ENCODE measurements around the gene ENTPD8.

- TF ChIP-seq POLR2A (IDR thresholded peaks at IDR 0.05; ENCODE audit: low read depth, low read length) (no peak), CTCF (conservative IDR thresholded peaks at IDR 0.05; ENCODE audit: low read depth, low read length) (no peak), RCOR1 (IDR thresholded peaks at IDR 0.05; ENCODE audit: insufficient replicate concordance, low read length) (no peak), MAFK (IDR thresholded peaks at IDR 0.05; ENCODE audit: low read depth, low read length) (no peak), SMC3 (IDR thresholded peaks at IDR 0.05; ENCODE audit: low read depth, low read length) (no peak), CEBPB (IDR thresholded peaks at IDR 0.05; ENCODE audit: low read depth, low read length) (no peak), MXI1 (IDR thresholded peaks at IDR 0.05; ENCODE audit: borderline replicate concordance, low read depth, low read length) (no peak), NFE2L2 (IDR thresholded peaks at IDR 0.05; ENCODE audit: low read depth, low read length) (no peak), BHLHE40 (IDR thresholded peaks at IDR 0.05; ENCODE audit: low read depth, low read length) (no peak), ELK1 (IDR thresholded peaks at IDR 0.05; ENCODE audit: borderline replicate concordance, low read depth, low read length) (no peak), RFX5 (IDR thresholded peaks at IDR 0.05; ENCODE audit: low read depth, low read length) (no peak), MAZ (IDR thresholded peaks at IDR 0.05; ENCODE audit: borderline replicate concordance, low read depth, low read length) (no peak)
Observed at GRCh38 chr9:137441289-137441934, at the start of gene ENTPD8.

Data from IMR-90 (cell line).